ENCODE measurements around the gene KCNJ4.

DNA sequence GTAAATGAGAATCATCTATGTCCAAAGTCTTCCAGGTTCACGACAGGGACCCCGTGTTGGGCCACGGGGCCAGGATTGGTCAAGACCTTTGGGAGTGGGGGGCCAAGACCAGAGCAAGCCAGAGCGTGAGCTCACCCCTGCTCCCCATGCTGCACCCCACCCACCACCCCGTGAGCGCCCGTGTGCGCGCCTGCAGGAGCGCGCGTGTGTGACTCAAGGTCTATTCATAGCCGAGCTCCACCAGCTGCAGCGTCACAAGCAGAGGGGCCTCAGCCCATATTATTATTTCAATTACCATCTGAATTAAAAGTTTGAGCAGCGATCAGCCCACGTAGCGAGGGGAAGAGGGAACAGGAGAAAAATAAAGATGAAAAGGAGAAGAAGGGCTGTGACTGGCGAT is 5.2 kb downstream of the KCNJ4 start:
- TF ChIP-seq POLR2A (IDR thresholded peaks at IDR 0.05; ENCODE audit: low read depth), result no peak
- TF ChIP-seq, protein P1, sequence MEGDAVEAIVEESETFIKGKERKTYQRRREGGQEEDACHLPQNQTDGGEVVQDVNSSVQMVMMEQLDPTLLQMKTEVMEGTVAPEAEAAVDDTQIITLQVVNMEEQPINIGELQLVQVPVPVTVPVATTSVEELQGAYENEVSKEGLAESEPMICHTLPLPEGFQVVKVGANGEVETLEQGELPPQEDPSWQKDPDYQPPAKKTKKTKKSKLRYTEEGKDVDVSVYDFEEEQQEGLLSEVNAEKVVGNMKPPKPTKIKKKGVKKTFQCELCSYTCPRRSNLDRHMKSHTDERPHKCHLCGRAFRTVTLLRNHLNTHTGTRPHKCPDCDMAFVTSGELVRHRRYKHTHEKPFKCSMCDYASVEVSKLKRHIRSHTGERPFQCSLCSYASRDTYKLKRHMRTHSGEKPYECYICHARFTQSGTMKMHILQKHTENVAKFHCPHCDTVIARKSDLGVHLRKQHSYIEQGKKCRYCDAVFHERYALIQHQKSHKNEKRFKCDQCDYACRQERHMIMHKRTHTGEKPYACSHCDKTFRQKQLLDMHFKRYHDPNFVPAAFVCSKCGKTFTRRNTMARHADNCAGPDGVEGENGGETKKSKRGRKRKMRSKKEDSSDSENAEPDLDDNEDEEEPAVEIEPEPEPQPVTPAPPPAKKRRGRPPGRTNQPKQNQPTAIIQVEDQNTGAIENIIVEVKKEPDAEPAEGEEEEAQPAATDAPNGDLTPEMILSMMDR (IDR thresholded peaks at IDR 0.05), result no peak
- no peak for TF ChIP-seq POLR2AphosphoS5 (IDR thresholded peaks at IDR 0.05)
- no peak for TF ChIP-seq EP300 (IDR thresholded peaks at IDR 0.05)

All from esophagus muscularis mucosa (tissue), 4 donors.